ENCODE results near the gene DYRK2.
A peak's percentile ranks its signal among the peaks of the same experiment; 100 is the strongest.

The DYRK2 gene

GRCh38 chr12:67650388-67651131, 2.0 kb downstream of the DYRK2 start:
- DNase-seq (ENCODE audit: extremely low read depth, low read depth): no peak
- no peak for TF ChIP-seq CTCF (IDR thresholded peaks at IDR 0.05; ENCODE audit: low read depth, low read length)

GRCh38 chr12:67651132-67651695, 2.7 kb downstream of the DYRK2 start:
- peak; percentile 44 for TF ChIP-seq CTCF (IDR thresholded peaks at IDR 0.05; ENCODE audit: low read depth, low read length)
- no peak for DNase-seq (ENCODE audit: extremely low read depth, low read depth)

- no peak for TF ChIP-seq CTCF (IDR thresholded peaks at IDR 0.05; ENCODE audit: low read depth, low read length)
- no peak for DNase-seq (ENCODE audit: extremely low read depth, low read depth)
These were observed 7.3 kb downstream of the DYRK2 start for GRCh38 chr12:67655829-67656228.

GRCh38 chr12:67656251-67656650, 7.7 kb downstream of the DYRK2 start:
- DNase-seq (ENCODE audit: extremely low read depth, low read depth): no peak

GRCh38 chr12:67658486-67658885, 9.9 kb downstream of the DYRK2 start:
- DNase-seq (ENCODE audit: extremely low read depth, low read depth): no peak
- no peak for TF ChIP-seq CTCF (IDR thresholded peaks at IDR 0.05; ENCODE audit: low read depth, low read length)

More at GRCh38 chr12:67656251-67656650, 7.7 kb downstream of the DYRK2 start:
- no peak for TF ChIP-seq CTCF (IDR thresholded peaks at IDR 0.05; ENCODE audit: low read depth, low read length)

- no peak for DNase-seq (ENCODE audit: extremely low read depth, low read depth)
- no peak for TF ChIP-seq CTCF (IDR thresholded peaks at IDR 0.05; ENCODE audit: low read depth, low read length)
These were observed 10.7 kb downstream of the DYRK2 start for GRCh38 chr12:67659292-67659691.

- DNase-seq (ENCODE audit: extremely low read depth, low read depth): no peak
- no peak for TF ChIP-seq CTCF (IDR thresholded peaks at IDR 0.05; ENCODE audit: low read depth, low read length)
These were observed 12.9 kb downstream of the DYRK2 start for GRCh38 chr12:67661311-67662021.

Measured in AG09319 (cell line).